GM13977 (cell line): ENCODE results near the gene MTRF1L.
"Not testable (repeated sequence)": the region's sequence is repeated elsewhere in the genome, so short reads cannot be mapped to it uniquely, and the experiment has no call there.

Experiments
- DNase-seq: peaks from one replicate; pipeline ENCODE4 v3.0.0; 2012; ENCODE audit warnings: low spot score
- CTCF ChIP-seq: IDR thresholded peaks from 2 replicates; pipeline ENCODE4 v1.5.1; 2012; ENCODE audit warnings: mild to moderate bottlenecking, control low read depth; ENCODE audit not compliant: insufficient read depth; ENCODE audit errors: extremely low read depth, missing control alignments
- in situ Hi-C: fragments of 300-500 bp; cut with MboI; formaldehyde crosslinking; loops from one replicate; pipeline ENCODE4 v1.12.0; 2022; ENCODE audit warnings: low sequenced_read_pairs, low pct_unique_long_range_greater_than_20kb, mixed read lengths, inconsistent platforms; ENCODE audit not compliant: unreplicated experiment

The MTRF1L gene

GRCh38 chr6:152975204-152975915, 27.1 kb downstream of the MTRF1L start:
- no peak for TF ChIP-seq CTCF
- DNase-seq, result no peak
- in situ Hi-C loops, result no loop called here

GRCh38 chr6:152973916-152974315, 28.6 kb downstream of the MTRF1L start:
- DNase-seq, result no peak
- no peak for TF ChIP-seq CTCF
- in situ Hi-C loops, result no loop called here

- in situ Hi-C loops, result no loop called here
- no peak for TF ChIP-seq CTCF
- no peak for DNase-seq
Measured at GRCh38 chr6:152969688-152970418, 32.7 kb downstream of the MTRF1L start.

- in situ Hi-C loops, DNase-seq: not testable (repeated sequence)
Measured at GRCh38 chr6:152966168-152966894, 36.2 kb downstream of the MTRF1L start.

- no peak for TF ChIP-seq CTCF
- in situ Hi-C loops, result no loop called here
- DNase-seq, result no peak
Measured at GRCh38 chr6:152959333-152959732, 43.2 kb downstream of the MTRF1L start.

- no peak for TF ChIP-seq CTCF
- in situ Hi-C loops, result no loop called here
- no peak for DNase-seq
Measured at GRCh38 chr6:152957796-152958195, 44.7 kb downstream of the MTRF1L start.

GRCh38 chr6:152954443-152954842, 48.1 kb downstream of the MTRF1L start:
- peak; percentile 25 for TF ChIP-seq CTCF
- in situ Hi-C loops, result no loop called here

More at GRCh38 chr6:152954443-152954842, 48.1 kb downstream of the MTRF1L start:
- no peak for DNase-seq
